ENCODE measurements around the gene FRYL.

FRYL gene

GRCh38 chr4:48603366-48604003, 176.6 kb downstream of the FRYL start:
- no peak for TF ChIP-seq SPI1 (IDR thresholded peaks at IDR 0.05; ENCODE audit: borderline replicate concordance, low read depth)
- no peak for TF ChIP-seq CTCF (IDR thresholded peaks at IDR 0.05; ENCODE audit: insufficient read depth, low read length)
- no peak for TF ChIP-seq POLR2AphosphoS5 (IDR thresholded peaks at IDR 0.05; ENCODE audit: low read depth)
- TF ChIP-seq GABPA (IDR thresholded peaks at IDR 0.05; ENCODE audit: low read depth) = no peak
- TF ChIP-seq REST (IDR thresholded peaks at IDR 0.05; ENCODE audit: insufficient replicate concordance, low read depth) = no peak
- Histone ChIP-seq H3K27me3 (ENCODE audit: insufficient read depth, poor library complexity, severe bottlenecking) (no peaks in the 10 kb centered on the region), H3K4me3 (replicated peaks; ENCODE audit: insufficient read depth, low read length) (no peak overlapping the region), H3K27ac (replicated peaks) (no peak overlapping the region)
- DNase-seq (ENCODE audit: low read depth in 1 of 2, low spot score in 1 of 2) = no peak

GRCh38 chr4:48602763-48603162, 177.3 kb downstream of the FRYL start:
- no peak overlapping the region for H3K27ac ChIP-seq (replicated peaks)

More at GRCh38 chr4:48602763-48603162, 177.3 kb downstream of the FRYL start:
- DNase-seq (ENCODE audit: low read depth in 1 of 2, low spot score in 1 of 2) = no peak
- TF ChIP-seq POLR2AphosphoS5 (IDR thresholded peaks at IDR 0.05; ENCODE audit: low read depth) (no peak), SPI1 (IDR thresholded peaks at IDR 0.05; ENCODE audit: borderline replicate concordance, low read depth) (no peak), REST (IDR thresholded peaks at IDR 0.05; ENCODE audit: insufficient replicate concordance, low read depth) (no peak), GABPA (IDR thresholded peaks at IDR 0.05; ENCODE audit: low read depth) (no peak), CTCF (IDR thresholded peaks at IDR 0.05; ENCODE audit: insufficient read depth, low read length) (no peak)
- Histone ChIP-seq H3K27me3 (ENCODE audit: insufficient read depth, poor library complexity, severe bottlenecking) (no peaks in the 10 kb centered on the region), H3K4me3 (replicated peaks; ENCODE audit: insufficient read depth, low read length) (no peak overlapping the region)
